GM12878 (cell line): Measurements from ENCODE around the gene PTPRD. TPM values are rescaled to one million over a fixed set of nuclear protein-coding genes. Genes with fewer than 3 reads are reported as not detected.

ENCODE experiments used
- EGR1 ChIP-seq, 2 experiments: IDR thresholded peaks; 1 replicate in 1 of 2; 2 replicates in 1 of 2; pipeline ENCODE4 v1.6.1; 2011 to 2012; ENCODE audit warnings: low read depth in 2 of 2, low read length in 2 of 2, borderline replicate concordance in 1 of 2, mild to moderate bottlenecking in 1 of 2, moderate library complexity in 1 of 2
- HDAC2 ChIP-seq: fragments of 200-600 bp; sonication (generic); IDR thresholded peaks from 2 replicates; pipeline ENCODE4 v1.6.1; 2017
- SREBF1 ChIP-seq: IDR thresholded peaks from 2 replicates; pipeline ENCODE4 v1.6.1; 2012; ENCODE audit warnings: mild to moderate bottlenecking, low read length
- ZNF274 ChIP-seq: IDR thresholded peaks from one replicate; pipeline ENCODE4 v1.8.0; 2011; ENCODE audit not compliant: insufficient read length, insufficient read depth
- ZZZ3 ChIP-seq: IDR thresholded peaks from 2 replicates; pipeline ENCODE4 v1.6.1; 2011; ENCODE audit warnings: low read depth; ENCODE audit not compliant: control insufficient read depth, insufficient read length
- polyA plus RNA-seq, 11 experiments: library from polyadenylated mRNA; depleted of rRNA in 4 of 11; unstranded in 6 of 11; stranded (reverse) in 5 of 11; fragments of >200 nt; fragmentation: Nextera tagmentation in 4 of 11; fragmentation: Illumina TruSeq in 1 of 11; extraction: Ambion mirVana in 4 of 11; extraction: Trizol in 1 of 11; gene quantifications; 1 replicate in 1 of 11; 2 replicates in 10 of 11; pipeline versions ENCODE4 v1.2.1 to v1.2.3, GENCODE V29; 2011 to 2016; ENCODE audit warnings: inconsistent platforms in 2 of 11, missing spikeins in 2 of 11, low read depth in 1 of 11
- total RNA-seq, 4 experiments: library from RNA; depleted of rRNA in 3 of 4; stranded (reverse); fragments of >200 nt in 3 of 4; fragmentation: Illumina TruSeq in 1 of 4; extraction: Trizol in 1 of 4; gene quantifications; 2 replicates each; pipeline versions ENCODE4 v1.2.1 to v1.2.3, GENCODE V29; 2013 to 2021
- TF ChIP-seq, protein P1 (sequence below): IDR thresholded peaks from 2 replicates; pipeline ENCODE4 v1.6.1; 2012; ENCODE audit warnings: improper control_type of control experiment, low read depth, low read length; ENCODE audit not compliant: insufficient replicate concordance
- TF ChIP-seq, protein P2 (sequence below): fragments of 450-650 bp; IDR thresholded peaks from 2 replicates; pipeline ENCODE4 v1.6.1; 2018; ENCODE audit warnings: borderline replicate concordance, mild to moderate bottlenecking; ENCODE audit not compliant: partially characterized antibody
- TF ChIP-seq, protein P3 (sequence below), 3 experiments: IDR thresholded peaks in 2 of 3; conservative IDR thresholded peaks in 1 of 3; 2 replicates each; pipeline ENCODE4 v1.5.1; 2011; ENCODE audit warnings: low read depth in 3 of 3, low read length in 3 of 3, mild to moderate bottlenecking in 3 of 3, control low read depth in 2 of 3, moderate library complexity in 2 of 3, inconsistent platforms in 1 of 3, mixed read lengths in 1 of 3; ENCODE audit not compliant: control insufficient read depth in 2 of 3, insufficient read depth in 1 of 3; ENCODE audit errors: extremely low read depth in 1 of 3

The PTPRD gene
- total and polyA plus RNA-seq, 10 of the 15 experiments (the other 5 are each of a cell fraction or from before 2014, with no cell fraction given): under 0.01 to 0.05 (median 0.01) TPM; not detected in 7

DNA sequence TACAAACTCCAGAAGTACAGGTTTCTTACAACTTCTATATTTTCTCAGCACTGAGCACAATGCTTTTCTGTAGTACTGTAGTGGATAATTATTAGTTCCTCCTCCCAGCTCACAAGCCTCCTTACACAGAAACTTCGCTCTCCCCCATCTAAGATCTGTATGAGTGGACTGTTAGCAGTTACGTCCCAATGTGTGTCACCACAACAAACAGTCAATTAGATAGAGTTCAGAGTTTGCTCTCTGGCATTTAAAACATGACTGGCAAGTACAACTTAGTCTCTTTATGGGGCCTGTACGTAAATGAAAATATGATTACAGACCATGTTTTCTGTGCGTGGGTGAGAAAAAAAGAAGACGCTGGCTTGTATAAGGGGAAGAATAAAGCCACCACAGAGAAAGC is 2181.9 kb downstream of the PTPRD start (continued):
- TF ChIP-seq, protein P1, sequence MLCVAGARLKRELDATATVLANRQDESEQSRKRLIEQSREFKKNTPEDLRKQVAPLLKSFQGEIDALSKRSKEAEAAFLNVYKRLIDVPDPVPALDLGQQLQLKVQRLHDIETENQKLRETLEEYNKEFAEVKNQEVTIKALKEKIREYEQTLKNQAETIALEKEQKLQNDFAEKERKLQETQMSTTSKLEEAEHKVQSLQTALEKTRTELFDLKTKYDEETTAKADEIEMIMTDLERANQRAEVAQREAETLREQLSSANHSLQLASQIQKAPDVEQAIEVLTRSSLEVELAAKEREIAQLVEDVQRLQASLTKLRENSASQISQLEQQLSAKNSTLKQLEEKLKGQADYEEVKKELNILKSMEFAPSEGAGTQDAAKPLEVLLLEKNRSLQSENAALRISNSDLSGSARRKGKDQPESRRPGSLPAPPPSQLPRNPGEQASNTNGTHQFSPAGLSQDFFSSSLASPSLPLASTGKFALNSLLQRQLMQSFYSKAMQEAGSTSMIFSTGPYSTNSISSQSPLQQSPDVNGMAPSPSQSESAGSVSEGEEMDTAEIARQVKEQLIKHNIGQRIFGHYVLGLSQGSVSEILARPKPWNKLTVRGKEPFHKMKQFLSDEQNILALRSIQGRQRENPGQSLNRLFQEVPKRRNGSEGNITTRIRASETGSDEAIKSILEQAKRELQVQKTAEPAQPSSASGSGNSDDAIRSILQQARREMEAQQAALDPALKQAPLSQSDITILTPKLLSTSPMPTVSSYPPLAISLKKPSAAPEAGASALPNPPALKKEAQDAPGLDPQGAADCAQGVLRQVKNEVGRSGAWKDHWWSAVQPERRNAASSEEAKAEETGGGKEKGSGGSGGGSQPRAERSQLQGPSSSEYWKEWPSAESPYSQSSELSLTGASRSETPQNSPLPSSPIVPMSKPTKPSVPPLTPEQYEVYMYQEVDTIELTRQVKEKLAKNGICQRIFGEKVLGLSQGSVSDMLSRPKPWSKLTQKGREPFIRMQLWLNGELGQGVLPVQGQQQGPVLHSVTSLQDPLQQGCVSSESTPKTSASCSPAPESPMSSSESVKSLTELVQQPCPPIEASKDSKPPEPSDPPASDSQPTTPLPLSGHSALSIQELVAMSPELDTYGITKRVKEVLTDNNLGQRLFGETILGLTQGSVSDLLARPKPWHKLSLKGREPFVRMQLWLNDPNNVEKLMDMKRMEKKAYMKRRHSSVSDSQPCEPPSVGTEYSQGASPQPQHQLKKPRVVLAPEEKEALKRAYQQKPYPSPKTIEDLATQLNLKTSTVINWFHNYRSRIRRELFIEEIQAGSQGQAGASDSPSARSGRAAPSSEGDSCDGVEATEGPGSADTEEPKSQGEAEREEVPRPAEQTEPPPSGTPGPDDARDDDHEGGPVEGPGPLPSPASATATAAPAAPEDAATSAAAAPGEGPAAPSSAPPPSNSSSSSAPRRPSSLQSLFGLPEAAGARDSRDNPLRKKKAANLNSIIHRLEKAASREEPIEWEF: no peak
- TF ChIP-seq EGR1 (IDR thresholded peaks at IDR 0.05; ENCODE audit: borderline replicate concordance in 1 of 2, low read depth in 2 of 2, low read length in 2 of 2) (no peak), ZZZ3 (no peak), SREBF1 (no peak), HDAC2 (no peak), ZNF274 (no peak)
- TF ChIP-seq, protein P2, sequence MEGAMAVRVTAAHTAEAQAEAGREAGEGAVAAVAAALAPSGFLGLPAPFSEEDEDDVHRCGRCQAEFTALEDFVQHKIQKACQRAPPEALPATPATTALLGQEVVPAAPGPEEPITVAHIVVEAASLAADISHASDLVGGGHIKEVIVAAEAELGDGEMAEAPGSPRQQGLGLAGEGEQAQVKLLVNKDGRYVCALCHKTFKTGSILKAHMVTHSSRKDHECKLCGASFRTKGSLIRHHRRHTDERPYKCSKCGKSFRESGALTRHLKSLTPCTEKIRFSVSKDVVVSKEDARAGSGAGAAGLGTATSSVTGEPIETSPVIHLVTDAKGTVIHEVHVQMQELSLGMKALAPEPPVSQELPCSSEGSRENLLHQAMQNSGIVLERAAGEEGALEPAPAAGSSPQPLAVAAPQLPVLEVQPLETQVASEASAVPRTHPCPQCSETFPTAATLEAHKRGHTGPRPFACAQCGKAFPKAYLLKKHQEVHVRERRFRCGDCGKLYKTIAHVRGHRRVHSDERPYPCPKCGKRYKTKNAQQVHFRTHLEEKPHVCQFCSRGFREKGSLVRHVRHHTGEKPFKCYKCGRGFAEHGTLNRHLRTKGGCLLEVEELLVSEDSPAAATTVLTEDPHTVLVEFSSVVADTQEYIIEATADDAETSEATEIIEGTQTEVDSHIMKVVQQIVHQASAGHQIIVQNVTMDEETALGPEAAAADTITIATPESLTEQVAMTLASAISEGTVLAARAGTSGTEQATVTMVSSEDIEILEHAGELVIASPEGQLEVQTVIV: no peak
- TF ChIP-seq, protein P3, sequence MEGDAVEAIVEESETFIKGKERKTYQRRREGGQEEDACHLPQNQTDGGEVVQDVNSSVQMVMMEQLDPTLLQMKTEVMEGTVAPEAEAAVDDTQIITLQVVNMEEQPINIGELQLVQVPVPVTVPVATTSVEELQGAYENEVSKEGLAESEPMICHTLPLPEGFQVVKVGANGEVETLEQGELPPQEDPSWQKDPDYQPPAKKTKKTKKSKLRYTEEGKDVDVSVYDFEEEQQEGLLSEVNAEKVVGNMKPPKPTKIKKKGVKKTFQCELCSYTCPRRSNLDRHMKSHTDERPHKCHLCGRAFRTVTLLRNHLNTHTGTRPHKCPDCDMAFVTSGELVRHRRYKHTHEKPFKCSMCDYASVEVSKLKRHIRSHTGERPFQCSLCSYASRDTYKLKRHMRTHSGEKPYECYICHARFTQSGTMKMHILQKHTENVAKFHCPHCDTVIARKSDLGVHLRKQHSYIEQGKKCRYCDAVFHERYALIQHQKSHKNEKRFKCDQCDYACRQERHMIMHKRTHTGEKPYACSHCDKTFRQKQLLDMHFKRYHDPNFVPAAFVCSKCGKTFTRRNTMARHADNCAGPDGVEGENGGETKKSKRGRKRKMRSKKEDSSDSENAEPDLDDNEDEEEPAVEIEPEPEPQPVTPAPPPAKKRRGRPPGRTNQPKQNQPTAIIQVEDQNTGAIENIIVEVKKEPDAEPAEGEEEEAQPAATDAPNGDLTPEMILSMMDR (IDR thresholded peaks at IDR 0.05 in 2 of 3, conservative IDR thresholded peaks at IDR 0.05 in 1 of 3; ENCODE audit: control insufficient read depth in 2 of 3, extremely low read depth in 1 of 3, insufficient read depth in 1 of 3, low read depth in 3 of 3, low read length in 3 of 3): no peak
